GM21367 (cell line): ENCODE data around the gene YKT6.

Experiments
- ATAC-seq: cut with Tn5 transposase; IDR thresholded peaks from one replicate; pipeline ENCODE4 v1.9.1; 2021; ENCODE audit not compliant: unreplicated experiment

The YKT6 gene

DNA sequence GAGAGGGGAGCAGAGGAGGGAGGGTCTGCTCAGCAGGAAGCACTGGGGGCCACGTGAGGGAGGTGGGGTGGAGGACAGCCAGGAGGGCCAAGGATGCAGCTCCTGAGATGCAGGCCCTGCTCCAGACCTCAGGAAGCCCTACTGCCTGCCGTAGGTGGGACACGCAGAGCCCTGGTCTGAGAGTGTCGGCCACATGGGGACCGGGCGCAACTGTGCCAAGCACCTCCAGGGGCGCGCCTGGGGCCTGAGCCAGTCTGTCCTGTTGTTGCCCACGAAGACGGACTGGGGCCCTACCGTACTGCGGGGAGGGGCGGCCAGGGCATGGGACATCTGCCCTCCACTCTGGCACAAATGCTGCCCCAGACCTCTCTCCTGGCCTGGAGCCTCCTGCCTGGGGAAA lies 31.6 kb downstream of the YKT6 start:
- no peak for ATAC-seq

DNA sequence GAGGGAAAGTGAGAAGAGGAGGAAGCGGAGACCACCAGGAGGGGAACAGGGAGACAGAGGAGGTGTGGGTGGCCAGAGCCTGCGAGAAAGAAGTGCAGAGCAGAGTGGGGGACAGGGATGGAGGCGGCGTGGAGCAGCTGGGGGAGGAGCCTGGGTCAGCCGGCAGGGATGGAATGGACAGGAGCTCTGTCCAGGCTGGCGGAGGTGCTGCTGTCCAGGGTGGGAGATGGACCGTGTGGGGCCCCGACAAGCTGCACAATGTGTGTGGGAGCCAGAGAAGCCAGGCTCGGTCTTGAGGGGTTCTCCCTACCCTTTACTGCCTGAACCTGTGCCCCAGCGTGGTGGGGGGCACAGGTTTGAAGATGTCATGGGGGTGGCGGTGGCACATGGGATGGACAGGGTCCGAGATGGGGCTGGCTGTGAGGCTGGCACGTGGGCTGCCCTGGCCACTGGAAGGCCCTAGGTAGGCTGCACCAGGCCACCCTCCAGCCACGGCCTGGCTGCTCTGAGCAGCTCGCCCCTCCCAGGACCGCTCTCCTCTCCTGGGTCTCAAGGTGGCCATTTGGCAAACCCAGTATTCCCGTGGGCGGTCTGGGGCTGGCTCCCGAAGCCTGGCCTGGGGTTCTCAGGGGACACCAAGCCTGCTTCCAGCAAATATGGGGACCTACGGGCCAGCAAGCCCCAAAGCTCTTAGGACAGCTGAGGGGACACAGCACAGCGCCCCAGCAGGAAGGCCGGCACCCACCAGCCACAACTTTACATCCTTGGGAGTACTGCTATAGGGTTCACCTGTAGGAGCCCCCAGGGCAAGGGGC lies 32.3 kb downstream of the YKT6 start:
- no peak for ATAC-seq

DNA sequence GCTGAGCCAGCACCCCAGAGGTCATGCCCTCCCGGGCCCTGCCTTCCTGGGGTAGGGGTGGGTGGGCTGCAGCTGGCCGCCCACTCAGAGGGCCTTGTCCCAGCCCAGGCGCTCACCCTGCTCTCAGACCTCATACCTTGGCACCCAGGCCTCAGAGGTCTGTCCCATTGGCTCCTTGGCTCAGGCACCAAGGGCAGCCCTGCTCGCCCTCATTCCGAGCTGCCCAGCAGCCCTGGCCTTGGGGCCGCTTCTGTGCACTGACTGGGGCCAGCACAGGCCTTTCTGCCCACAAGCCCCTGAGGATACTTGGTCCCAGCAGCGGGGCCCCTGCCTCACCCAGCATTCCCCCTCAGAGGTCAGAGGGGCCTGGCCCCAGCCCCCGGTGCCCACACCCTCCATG lies 34.3 kb downstream of the YKT6 start:
- no peak for ATAC-seq

DNA sequence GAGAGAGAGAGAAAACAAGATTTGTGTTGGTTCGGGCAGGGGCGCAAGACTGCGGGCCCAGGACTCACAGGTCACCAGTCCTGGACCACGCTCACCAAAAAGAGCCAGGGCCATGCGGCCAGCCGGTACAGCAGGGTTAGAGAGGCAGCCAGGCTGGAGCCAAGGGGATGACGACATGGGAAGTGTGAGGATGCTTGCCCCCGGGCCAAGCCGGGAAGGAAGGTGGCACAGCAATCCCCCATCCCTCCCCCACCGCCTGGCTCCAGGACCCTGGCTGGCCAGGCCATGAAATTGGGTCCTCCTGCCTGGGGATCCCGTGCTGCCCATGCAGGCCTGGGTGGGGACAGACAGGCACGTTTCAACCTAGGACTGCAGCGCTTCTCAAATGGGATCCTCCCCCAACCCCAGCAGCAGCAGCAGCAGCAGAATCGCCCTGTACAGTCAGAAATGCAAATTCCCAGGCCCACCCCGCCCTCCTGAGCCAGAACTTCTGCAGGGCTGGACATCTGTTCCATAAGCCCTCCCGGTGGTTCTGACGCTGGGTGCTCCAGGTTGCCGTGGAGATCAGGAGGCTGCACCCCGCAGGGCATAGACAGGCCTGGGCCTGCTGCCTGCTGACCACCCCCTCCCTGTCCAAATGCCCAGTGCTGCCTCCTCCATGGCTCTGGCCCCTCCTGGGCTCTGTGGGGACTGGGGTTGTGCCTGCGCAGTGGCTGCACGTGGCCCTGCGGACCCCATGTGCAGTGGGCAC lies 35.0 kb downstream of the YKT6 start:
- no peak for ATAC-seq

DNA sequence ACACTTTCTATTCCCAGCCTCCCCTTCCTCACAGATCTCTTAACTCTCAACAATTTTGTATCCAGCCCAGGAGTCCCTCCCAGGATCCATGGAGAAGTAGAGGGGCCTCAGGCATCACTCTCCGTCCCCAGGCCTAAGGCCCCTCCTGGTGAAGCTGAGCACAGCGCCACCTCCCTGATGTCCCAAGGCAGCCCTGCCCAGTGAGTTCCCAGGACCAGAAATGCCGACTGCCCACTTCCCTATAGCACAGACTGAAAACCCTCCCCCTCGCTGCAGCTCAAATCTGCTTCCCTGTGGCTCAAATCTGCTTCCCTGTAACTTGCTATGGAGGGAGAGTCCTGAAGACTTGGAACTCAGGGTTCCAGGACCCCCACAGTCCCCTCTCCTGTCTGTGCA lies 35.6 kb downstream of the YKT6 start:
- no peak for ATAC-seq

DNA sequence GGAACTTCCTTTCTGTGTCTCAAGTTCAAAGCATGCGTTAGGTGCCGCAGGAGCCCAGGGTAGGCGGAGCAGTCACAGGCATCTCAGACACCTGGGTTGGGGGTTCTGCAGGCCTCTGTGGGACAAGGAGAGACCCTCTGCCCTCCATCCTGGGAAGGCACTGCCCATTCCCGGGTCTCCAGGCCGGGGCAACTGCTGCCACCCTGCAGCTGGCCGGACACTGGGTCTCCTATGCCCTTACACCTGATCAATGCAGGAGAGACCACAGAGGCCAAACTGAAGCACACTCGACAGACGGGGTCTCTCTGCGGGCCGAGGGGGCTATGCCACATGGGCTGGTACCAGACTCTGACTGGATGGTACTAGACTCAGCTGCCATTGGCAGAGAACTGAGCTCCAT lies 36.9 kb downstream of the YKT6 start:
- no peak for ATAC-seq

DNA sequence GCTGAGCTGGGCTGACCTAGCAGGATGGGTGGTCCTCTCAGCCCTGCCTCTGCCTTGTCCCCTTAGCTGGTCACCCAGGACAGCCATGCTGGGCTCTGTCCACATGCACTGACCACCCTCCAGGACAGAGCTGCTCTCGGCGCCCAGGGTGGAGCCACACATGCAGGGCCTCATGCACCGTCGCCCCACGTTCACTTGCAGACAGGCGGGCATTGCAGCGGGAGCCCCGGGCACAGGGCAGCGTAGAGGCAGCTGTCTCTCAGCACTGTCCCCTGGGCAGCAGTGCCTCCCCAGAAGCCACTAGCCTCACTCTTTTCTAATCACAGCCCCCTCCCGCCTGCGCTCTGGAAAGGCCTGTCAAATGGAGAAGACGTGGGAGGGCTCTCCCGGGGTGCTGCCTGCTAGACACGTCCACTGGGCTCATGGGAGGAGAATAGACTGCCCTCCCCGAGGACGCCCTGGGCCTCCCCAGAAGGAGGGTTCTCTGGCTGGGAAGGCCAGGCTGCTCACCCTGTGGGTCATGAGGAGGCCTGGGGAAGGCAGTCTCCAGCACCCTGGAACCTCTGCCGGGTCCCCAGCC lies 37.4 kb downstream of the YKT6 start:
- no peak for ATAC-seq

DNA sequence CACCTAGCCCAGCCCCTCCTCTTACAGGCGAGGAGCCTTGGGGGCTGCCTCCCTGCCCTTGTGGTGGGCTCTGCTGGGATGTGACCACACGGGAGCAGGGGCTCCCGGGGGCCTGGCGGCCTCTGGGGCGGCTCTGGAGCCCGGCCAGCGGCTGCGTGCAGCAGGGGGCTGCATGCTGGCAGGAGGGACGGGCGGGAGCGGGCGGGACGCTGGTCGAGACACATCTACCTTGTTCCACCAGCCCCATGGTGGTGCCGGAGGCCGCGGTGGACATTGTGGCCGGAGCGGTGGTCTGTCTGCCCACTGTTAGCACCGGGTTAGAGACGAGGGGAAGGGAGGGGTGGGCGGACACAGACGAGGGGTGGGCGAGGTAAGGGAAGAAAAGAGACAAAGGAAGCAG lies 38.6 kb downstream of the YKT6 start:
- no peak for ATAC-seq

DNA sequence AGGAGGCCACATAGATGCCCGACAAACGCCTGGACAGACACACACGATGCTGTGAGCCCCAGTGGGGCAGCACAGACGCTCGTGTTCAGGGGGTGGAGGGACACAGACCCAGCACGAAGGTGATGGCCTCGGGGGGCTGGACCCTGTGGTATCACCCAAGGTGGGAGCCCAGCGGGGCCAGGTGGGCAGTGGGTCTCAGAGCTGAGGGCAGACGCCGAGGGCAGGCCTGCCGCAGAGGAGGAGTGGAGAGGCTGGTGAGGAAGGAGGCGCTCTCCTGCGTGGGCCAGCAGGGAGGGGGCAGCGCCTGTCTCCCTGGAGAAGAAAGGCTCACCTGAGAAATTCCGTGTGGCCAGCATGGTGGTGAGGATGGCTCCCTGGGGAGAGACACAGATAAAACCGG lies 39.6 kb downstream of the YKT6 start:
- no peak for ATAC-seq

DNA sequence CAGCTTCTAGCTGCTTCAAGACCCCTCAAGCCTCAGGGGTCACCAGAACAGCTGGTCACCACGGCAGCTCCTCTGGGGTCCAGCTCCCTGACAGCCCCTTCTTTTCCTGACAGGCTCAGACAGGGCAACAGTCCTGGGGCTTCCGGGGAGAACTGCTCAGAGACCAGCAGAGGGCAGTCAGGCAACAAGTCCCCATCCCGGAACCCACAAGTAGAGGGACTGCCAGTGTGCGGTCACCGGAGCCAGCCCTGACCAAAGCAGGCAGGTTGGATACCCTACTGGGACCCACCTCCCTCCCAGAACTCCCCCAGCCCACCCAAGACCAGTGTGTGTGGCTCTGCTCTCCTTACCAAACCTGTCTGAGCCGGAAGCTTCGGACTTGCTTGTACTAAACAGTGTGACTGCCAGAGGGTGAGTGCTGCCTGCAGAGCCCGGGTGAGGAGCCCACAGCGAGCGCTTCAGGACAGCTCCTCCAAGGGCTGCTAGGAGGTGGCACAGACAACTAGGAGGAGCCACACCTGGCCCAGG lies 40.3 kb downstream of the YKT6 start:
- peak; percentile 60 for ATAC-seq

DNA sequence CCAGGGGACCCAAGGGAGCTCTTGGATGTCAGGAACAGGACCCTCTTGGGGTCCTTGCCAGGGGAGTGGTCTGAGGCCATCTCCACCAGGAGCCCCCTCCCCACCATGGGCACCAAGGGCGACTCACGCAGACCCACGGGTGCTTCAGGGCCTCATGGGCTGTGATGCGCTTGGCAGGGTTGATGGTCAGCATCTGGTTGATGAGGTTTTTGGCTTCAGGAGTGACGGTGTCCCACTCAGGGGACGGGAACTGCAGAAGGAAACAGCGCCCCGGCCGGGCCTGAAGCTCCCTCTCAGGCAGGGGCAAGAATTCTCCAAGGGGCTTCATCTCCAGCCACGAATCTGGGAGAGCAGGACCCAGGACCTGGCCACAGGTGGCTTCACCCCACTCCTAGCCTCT lies 41.3 kb downstream of the YKT6 start:
- ATAC-seq = no peak

DNA sequence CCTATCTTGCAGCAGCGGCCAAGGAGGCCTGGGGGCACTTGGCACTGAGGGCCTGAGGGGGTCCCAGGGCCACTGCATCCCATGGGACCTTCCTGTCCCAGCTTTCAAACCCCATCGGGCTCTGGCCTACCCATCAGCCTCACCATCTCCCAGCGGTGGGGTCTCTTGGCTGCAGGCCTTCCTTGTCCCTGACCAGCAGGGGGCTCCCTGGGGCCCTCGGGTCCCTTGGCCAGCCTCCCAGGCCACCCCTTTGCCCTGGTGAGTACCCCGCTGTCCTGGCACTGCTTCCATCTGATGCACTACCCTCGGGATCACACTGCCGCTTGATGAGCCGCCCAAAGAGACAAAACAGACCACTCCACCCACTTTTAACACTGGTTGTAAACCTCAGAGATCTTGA lies 43.5 kb downstream of the YKT6 start:
- no peak for ATAC-seq

DNA sequence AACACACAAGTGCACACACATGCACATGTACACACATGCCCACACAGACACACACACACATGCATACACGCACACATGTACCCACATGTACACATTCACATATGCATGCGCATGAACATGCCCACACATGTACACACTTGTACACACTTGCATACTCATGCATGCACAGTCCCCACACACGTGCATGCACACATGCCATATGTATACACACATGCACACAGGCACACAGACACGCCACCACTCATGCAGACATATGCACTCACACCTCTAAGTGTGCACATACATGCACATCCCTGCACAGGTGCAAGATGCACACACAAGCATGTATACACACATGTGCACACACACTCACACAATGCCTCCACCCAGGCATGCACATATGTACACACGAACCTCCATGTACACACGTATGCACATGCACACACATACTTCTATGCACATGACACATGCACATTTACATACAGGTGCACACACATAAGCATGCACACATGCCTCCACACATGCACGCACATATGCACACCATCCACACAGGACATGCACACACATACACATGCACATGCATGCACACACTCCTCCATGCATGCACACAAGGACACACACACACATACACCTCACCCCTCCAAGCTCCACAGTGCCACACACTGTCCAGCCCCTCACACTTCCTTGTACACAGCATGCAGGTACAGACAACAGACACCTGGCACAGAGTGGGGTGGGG lies 45.8 kb downstream of the YKT6 start:
- no peak for ATAC-seq

DNA sequence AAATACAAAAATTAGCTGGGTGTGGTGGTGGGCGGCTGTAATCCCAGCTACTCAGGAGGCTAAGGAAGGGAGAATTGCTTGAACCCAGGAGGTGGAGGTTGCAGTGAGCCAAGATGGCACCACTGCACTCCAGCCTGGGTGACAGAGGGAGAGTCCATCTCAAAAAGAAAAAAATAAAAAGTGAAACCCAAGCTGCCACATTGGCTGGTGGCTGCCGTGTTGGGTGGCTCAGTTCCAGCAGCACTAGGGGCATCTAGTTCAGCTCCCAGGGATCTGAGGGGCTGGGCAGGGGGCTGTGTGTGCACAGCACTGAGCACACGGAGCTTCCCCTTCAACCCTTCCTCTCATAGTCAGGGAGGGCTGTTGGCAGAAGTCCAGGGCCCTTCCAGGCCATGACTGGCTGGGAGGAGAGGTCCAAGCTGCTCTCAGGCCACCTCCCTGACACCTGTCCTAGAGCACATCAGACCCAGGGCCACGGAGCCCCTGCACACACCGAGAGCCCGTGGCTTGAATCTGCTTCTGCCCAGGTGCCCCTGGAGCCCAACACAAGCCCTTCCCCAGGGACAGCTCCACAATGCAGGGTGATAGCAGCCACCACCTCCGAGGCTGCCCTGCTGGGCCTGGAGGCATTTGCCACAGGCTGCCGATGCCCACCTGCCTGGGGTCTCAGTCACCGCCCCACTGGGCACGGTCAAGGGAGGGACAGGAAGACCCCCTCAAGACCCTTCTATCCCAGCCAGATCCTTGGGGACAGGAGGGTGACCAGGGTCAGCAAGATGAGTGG lies 47.3 kb downstream of the YKT6 start:
- no peak for ATAC-seq

DNA sequence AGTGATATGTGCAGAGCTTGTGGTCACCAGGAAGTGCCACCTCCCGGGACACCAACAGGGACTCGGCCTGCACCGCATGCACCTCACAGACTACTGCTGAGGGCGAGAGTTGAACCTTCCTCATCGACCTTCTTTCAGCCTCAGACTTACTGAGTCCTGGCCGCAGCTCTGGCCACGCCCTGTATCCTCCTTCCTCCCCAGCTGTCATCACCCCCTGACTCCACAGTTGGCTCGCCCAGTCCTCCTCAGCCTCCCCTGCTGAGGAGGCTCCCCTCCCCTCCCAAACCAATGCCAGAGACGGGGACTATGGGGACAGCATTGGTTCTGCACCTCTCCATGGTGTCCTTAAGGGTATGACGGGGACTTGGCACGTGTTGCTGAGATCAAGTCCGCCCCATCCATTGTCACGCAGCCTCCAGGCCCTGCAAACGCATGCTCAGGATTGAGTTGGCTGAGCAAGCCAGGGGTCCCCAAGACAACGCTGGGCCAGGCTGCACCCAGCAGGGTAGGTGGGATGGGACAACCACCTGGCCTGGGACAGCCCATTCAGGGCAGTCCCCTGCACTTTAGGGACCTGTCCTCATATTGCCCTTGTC lies 49.0 kb downstream of the YKT6 start:
- ATAC-seq = no peak

DNA sequence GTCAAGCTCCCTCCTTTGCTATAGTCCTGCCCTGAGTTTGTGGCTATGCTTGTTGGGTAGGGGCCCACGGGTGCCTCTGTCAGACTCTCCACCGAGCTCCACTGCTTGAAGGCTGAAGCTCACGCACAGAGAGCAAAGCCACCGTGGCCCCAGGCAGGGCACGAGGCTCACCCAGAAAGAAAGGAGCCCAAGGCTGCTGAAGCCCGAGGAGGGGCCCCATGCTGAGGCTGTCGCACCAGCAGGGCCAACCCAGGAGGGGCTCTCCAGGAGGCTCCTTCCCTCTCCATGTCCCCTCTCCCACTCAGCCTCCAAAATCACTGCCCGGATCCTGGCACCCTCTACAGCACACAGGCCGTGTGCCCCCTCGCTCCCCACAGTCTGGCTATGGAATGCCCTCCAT lies 50.5 kb downstream of the YKT6 start:
- ATAC-seq = no peak

DNA sequence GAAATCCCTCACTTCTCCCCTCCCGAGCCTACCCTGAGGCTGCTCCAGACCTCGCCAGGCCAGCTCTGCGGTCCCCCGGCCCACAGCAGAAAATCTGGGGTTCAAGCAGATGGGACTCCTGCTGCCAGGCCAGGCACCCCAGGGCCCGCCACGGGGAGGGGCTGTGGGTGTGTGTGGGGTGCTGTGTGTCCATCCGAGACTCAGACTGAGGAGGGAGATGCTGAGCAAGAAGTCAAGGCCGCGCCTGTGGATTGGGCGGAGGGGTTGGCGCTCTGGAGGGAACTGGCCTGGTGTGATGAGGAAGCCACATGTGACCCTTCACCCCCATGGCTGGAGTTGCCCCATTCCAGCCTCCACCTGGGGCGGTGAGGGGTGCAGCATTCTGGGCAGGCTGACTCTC lies 51.1 kb downstream of the YKT6 start:
- no peak for ATAC-seq

DNA sequence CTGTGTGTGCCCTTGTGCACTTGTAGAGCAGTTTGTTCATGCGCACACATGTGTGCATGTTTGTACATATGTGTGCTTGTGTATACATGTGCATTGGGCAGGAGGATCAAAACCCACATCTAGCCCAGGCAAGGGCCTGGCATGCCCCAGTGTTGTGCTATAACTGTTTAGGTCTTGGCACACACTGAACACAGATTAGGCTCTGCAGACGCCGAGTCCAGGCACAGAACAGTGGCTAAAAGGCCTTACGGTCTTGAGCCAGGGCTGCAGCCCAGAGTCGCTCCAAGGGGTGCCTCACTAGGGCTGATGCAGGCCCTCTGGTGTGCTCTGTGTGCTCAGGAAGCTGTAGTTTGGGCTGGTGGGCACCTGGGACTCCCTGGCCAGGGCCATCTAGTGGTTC lies 55.7 kb downstream of the YKT6 start:
- ATAC-seq = no peak

DNA sequence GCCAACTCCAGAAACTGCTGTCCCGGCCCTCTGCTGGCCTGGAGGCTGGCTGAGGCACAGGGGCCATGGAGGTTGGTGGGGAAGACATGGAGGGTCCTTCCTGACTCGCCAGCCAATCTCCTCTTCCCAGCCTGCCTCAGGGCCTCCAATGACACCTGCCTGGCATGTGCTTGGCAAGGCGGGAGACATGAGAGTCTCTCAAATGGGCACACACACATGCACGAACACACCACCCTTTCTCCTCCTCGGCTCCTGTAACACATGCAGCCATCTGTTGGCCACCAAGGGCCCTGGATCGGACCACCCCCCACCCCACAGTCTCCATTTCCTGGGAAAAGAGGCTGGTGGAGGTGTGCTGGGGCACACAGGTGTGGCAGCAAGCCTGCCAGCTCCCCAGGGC lies 56.4 kb downstream of the YKT6 start:
- ATAC-seq = no peak
